ENCODE measurements around the gene RP9.
"Not testable (repeated sequence)": the region's sequence is repeated elsewhere in the genome, so short reads cannot be mapped to it uniquely, and the experiment has no call there.

The RP9 gene

GRCh38 chr7:33100770-33101169 lies 8.4 kb downstream of the RP9 start:
- no peak for DNase-seq

- no peak for DNase-seq
Measured at GRCh38 chr7:33099154-33099940, 9.9 kb downstream of the RP9 start.

- DNase-seq = not testable (repeated sequence)
Measured at GRCh38 chr7:33094745-33095275, 14.4 kb downstream of the RP9 start.

GRCh38 chr7:33093266-33093665 lies 15.9 kb downstream of the RP9 start:
- DNase-seq = no peak

DNA sequence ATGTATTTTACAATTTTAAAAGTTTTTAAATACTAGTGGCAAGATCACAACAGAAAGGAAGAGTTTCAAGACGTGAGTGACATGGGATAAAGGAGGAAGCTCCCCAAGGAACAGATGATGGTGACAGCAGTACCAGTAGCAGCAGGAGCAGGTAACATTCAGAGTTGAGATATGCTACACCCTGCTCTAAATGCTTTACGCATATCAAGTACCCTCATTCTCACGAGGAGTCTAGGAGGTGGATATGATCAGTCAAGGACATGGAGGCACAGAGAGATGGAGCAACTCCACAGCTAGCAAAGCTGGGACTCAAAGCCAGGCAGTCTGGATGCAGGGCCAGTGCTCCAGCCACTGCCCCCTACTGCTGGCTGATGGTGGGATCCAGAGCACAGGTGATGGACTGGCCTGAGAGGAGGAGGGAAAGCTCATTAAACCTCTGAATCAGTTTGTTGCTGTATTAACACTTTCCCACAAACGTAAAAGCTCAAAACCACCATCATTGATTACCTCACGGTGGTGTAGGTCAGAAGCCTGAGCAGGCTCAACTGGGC lies 17.5 kb downstream of the RP9 start:
- no peak for DNase-seq

GRCh38 chr7:33091111-33091531 lies 18.1 kb downstream of the RP9 start:
- DNase-seq = no peak

- DNase-seq = no peak
Measured at GRCh38 chr7:33089142-33089541, 20.1 kb downstream of the RP9 start.

DNA sequence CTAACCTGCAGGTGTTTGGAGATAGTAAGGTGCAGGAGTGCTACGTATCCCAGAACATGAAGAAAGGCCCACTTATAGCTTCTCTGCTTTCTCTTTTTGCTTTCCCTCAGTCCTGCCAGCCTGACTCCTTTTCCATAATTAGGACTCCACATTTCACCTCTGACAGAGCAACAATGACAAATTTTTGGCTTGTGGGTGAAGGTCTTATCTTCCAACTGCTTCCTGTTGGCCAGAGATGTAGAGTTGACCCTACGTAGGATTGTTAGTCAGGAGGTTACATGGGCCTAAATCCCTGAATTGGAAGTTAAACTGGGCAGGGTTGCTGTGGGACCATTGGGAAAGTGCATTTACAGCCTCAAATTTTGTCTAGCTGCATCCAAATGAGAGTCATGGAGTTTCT lies 21.3 kb downstream of the RP9 start:
- no peak for DNase-seq

- no peak for DNase-seq
Measured at GRCh38 chr7:33087356-33087755, 21.8 kb downstream of the RP9 start.

- DNase-seq = no peak
Measured at GRCh38 chr7:33079763-33080690, 29.2 kb downstream of the RP9 start.

GRCh38 chr7:33079096-33079495 lies 30.1 kb downstream of the RP9 start:
- DNase-seq = no peak

GRCh38 chr7:33076737-33077136 lies 32.5 kb downstream of the RP9 start:
- DNase-seq = no peak

GRCh38 chr7:33075818-33076518 lies 33.2 kb downstream of the RP9 start:
- no peak for DNase-seq

- DNase-seq = no peak
Measured at GRCh38 chr7:33073243-33073642, 36.0 kb downstream of the RP9 start.

- DNase-seq = no peak
Measured at GRCh38 chr7:33072471-33072870, 36.7 kb downstream of the RP9 start.

GRCh38 chr7:33070831-33071230 lies 38.4 kb downstream of the RP9 start:
- no peak for DNase-seq

DNA sequence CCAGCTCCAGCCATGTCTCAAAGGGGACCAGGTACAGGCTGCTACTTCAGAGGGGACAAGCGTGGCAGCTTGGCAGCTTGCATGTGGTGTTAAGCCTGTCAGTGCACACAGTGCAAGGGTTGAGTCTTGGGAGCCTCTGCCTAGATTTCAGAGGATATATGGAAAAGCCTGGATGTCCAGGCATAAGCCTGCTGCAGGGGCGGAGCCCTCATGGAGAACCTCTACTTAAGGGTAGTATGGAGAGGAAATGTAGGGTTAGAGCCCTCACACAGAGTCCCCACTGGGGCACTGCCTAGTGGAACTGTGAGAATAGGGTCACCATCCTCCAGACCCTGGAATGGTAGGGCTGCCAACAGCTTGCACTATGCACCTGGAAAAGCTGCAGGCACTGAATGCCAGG lies 38.9 kb downstream of the RP9 start:
- DNase-seq = no peak

DNA sequence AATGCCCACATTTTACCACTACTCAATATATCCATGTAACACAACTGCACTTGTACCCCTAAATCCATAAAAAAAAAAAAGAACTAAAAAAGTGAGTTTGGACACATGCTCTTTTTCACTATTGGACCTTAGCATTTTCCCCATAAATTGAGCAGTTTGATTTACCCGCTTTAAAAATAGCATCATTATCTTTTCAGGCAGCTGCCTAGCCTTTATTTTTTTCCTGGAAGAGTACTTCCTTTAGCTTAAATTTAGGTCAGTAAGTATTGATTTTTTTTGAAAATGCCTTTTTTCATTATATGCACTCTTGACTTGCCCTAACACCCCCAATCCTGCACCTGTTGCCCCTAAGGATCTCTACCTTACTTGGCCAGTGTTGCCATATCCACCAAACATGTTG lies 41.3 kb downstream of the RP9 start:
- no peak for DNase-seq

- DNase-seq = no peak
Measured at GRCh38 chr7:33066771-33067170, 42.4 kb downstream of the RP9 start.

DNA sequence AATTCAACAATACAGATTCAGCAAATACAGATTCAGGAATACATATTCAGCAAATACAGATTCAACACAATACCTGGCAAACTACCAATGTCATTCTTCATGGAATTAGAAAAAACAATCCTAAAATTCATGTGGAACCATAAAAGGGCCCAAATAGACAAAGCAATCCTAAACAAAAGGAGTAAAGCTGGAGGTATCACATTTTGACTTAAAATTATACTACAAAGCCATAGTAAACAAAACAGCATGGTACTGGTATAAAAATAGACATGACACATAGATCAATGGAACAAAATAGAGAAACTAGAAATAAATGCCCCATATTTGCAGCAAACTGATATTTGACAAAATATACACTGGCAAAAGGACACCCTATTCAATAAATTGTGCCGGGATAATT lies 43.2 kb downstream of the RP9 start:
- DNase-seq = no peak

DNA sequence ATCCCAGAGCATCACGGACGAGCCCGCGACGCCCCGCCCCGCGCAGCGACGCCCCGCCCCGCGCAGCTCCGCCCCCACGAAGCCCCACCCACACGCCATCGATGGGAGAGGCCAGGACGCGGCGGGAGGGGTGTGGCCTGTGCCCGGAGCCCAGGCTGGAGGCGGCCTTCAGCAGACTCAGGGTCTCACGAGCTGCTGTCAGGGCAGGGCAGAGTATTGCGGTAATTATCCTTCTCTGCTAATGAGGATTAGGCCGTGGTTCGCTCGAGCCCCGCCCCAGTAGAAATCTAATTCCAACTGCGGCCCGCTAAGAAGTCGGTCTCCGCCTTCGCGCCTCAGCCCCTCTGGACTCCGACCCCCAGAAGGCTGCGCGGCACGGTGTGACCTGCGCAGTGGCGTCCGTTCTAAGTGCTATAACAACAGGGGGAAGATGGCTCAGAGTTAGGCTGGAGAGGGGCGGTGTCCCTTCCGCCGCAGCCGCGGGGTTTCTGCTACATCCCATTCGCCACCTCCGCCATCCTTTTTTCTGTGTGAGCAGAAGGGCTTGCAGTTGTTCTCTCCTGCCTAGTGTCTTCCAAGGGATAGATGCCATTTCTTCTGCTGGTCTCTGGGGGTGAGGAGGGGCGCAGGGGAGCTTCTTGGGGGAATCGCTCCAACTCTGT lies 46.3 kb downstream of the RP9 start:
- DNase-seq = peak; percentile 85 to 94
